ENCODE measurements around the gene INTS7.
"Not testable (repeated sequence)": the region's sequence is repeated elsewhere in the genome, so short reads cannot be mapped to it uniquely, and the experiment has no call there.

INTS7 gene

DNA sequence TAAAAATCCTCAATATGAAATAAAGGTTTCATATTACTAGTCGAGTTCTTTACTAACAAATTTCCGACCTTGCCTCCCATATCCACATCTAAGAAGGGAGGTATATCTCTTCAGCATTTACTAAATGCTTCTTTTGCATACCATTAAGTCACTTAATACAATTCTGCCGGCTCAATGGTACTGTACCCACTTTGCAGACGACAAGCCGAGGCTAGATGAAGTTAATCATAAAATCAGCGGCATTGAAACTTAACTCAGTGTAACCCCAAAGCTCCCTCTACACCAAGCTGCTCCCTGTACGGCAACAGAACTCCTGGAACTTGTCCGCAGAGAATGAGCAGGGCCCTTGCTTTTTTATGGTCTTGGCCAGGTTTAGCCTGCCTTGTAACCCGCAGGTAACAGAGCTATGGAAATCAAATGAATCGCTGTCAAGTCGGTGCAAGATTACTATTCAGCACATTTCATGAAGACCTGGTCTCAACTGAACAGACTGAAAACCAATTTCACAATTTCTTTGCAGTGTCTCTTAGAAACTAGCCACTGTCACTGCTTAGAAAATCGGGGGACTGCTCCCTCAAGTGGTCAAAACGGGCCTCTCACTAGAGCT lies 738 bp downstream of the INTS7 start:
- peak in 2 of 14 donors; percentile 26 to 48 for DNase-seq

DNA sequence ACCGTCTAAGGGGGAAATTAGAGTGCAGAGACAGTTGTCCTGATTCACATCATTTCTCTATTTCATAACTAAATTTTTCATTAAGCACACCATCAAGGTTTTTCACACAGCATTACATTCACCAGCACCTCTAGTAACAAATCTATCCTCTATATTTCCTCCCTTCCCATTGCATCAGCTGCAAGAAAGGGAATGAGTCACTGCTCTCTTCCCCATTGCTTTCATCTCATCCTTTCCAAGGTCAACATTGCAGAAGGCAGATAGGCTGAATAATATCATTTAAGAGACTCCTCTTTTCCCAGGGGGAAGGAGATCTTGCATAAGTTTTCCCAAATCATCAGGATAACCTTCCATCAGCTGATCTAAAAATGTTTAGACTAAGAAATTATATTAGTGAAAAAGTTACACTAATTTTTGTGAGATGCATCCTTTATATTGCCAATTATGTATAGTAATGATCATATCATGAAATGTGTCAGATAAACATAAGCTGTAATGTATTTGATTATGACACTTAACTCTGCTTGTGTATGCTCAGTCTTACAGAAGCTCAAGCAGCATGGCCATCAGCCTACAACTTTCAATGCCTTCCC lies 4.3 kb downstream of the INTS7 start:
- DNase-seq = no peak

- DNase-seq = not testable (repeated sequence)
Observed at GRCh38 chr1:212027727-212028126, 7.6 kb downstream of the INTS7 start.

DNA sequence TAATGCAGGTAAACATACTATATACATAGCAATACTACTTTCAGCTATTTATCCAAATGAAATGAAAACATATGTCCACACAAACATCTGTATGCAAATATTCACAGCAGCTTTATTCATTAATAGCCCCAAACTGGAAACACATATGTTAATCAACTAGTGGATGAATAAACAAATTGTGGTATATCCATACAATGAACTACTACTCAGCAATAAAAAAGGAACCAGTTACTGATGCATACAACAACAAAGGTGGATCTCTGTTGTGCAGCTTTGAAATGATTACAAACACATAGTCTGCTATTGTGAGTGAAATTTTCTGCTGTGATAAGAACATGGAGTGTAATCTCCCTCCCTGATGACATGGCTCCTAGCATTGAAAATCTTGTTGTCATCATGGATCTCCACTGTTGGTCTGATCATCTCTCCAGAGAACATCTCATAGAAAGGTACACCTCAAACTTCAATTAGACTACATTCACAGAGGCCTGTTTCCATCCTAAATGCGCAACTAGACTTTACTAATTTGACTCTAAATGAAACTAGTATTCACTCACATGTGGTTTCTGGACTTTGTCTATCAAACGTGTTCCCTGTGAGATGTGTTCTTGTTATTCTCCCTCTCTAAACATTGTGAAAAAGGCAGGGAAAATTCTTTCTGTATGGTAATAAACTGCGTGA lies 10.7 kb downstream of the INTS7 start:
- no peak for DNase-seq

DNA sequence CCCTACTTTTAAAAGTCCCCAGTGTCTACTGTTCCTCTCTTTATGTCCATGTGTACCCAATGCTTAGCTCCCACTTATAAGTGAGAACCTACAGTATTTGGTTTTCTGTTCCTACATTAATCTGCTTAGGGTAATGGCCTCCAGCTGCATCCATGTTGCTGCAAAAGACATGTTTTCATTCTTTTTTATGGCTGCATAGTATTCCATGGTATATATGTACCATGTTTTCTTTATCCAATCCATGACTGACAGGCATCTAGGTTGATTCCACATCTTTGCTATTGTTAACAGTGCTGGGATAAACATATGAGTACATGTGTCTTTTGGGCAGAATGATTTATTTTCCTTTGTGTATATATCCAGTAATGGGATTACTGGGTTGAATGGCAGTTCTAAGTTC lies 12.4 kb downstream of the INTS7 start:
- DNase-seq = not testable (repeated sequence)

DNA sequence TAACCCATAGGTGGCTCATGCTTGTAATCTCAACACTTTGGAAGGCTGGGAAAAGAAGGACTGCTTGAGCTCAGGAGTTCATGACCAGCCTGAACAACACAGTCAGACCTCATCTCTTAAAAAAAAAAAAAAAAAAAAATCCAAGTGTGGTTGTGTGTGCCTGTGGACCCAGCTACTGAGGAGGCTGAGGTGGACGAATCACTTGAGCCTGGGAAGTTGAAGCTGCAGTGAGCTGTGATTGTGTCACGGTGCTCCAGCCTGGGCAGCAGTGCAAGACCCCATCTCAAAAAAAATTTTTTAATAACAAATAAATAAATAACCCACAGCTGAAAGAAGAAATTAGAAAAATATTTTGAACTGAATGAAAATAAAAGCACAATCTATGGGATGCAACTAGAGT lies 13.8 kb downstream of the INTS7 start:
- DNase-seq = no peak

DNA sequence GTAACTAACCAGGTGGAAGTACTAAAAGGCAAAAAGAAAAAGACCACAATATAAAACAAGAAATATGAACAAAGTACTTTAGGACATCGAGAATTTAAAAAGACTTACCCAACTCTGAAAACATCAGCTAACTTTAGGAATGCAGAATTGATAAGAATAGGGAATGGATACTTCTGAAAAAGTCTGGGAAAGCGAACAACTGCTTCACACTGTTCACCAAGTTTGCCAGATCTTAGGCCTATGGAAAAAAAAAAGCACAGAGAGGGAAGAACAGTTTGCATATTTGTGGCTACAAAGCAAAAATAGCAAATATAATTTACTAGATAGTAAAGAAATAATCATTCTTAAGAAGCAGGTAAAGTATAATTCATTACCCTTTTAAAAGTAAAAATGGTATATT lies 14.4 kb downstream of the INTS7 start:
- no peak for DNase-seq

DNA sequence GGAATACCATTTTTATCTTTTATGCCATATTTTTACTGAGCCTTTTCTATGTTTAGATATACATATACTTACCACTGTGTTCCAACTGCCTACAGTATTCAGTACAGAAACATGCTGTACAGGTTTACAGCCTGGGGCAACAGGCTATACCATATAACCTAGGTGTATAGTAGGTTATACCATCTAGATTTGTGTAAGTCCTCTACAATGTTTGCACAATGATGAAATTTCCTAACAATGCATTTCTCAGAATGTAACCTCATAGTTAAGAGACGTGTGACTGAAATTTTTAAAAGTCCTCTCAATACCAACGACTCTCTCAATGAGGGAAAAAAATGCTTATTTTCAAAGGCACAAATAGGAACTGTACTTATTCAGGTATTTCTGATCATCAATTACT lies 21.7 kb downstream of the INTS7 start:
- DNase-seq = no peak

GRCh38 chr1:212012034-212012740 lies 23.2 kb downstream of the INTS7 start:
- DNase-seq = peak in 10 of 14 donors; percentile 1 to 11 (median 8)

GRCh38 chr1:212010004-212010403 lies 25.4 kb downstream of the INTS7 start:
- DNase-seq = no peak

DNA sequence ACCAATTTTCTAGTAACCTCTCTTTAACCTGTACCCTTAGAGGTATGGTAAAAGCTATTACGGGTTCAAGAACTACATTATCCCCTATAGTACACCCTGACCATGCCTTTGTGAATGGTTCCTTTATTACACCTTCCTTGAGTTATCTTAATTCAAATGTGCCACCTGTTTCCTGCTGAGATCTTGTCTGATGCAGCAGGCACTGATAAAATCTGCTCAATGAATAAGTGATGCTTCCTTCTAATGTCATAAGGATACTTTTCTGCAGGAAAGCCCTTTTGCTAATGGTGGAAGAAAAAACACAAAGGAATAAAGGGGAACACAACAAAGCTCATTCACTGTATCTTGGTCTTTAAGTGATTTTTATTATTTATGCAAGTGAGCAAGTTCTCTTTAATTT lies 25.8 kb downstream of the INTS7 start:
- no peak for DNase-seq

- no peak for DNase-seq
Observed at GRCh38 chr1:212007886-212008285, 27.5 kb downstream of the INTS7 start.

GRCh38 chr1:212007178-212007577 lies 28.2 kb downstream of the INTS7 start:
- no peak for DNase-seq

DNA sequence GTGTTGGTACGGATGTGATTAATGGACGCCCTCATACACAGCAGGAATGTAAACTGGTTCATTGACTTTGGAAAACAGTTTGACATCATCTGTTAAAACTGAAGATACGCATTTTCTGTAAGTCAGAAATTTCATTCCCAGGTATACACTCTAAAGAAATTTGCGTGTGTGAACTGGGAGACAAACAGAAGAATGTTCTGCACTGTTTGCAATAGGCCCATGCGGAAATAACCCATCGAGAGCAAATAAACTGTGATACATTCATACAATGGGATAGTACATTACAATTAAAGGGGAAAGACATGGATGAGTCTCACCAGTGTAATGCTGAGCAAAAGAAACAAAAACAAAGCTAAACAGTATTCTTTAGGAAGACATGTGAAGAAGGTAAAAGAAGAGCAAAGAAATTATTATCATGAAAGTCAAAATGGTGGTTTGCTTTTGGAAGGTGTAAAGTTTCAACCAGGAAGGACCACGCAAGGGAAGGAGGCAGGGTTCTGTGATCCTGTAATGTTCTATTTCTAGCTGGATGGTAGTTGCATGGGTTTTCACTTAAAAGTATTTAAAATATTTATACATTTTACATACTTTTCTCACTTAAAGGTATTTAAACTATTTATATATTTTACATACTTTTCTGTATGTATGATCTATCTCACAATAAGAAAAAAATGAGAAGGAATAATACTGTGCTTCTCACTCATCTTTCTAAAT lies 30.3 kb downstream of the INTS7 start:
- no peak for DNase-seq

DNA sequence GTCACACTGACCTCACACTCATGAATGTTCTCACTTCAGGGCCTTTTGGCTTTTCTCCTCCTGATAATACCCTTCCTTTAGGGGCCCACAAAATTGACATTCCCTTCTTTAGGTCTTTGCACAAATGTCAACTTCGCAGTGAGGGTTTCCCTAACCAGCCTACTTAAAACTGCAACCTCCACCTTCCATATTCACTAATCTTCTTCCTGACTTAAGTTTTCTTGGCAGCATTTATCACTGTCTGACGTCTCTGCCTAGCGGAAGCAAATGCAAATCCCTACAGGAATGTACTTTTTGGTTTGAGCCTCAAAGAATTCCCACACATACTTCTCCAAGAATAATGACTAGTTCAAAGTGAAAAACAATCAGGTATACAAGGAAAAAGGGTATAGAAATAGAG lies 32.8 kb downstream of the INTS7 start:
- no peak for DNase-seq

DNA sequence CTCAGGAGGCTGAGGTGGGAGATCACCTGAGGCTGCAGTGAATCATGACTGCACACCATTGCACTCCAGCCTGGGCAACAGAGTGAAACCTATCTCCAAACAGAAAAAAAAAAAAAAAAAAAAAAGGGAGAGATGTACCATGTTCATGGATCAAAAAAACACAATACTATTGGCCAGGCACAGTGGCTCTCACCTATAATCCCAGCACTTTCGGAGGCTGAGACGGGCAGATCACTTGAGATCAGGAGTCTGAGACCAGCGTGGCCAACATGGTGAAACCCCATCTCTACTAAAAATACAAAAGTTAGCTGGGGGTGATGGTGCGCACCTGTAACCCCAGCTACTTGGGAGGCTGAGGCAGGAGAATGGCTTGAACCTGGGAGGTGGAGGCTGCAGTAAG lies 37.9 kb downstream of the INTS7 start:
- not testable (repeated sequence) for DNase-seq

DNA sequence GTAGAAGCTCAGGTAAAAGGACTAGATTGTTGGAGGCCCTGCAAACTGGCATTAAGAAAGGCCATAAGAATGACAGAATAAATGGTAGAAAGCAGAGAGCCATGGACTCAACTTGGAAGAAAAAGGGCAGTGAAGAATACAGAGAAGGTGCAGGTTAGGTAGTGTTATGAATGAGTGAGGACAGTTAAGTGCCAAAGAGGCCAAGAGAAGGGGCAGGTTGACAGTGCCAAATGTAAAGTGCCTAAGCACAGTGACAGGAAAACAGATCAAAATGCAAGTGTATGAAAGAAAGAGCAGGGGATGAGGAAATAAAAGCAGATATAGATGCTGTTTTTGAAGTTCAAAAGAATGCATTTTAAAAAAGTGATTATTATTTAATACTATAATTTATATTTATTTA lies 43.7 kb downstream of the INTS7 start:
- no peak for DNase-seq

GRCh38 chr1:211986628-211987254 lies 48.6 kb downstream of the INTS7 start:
- DNase-seq = no peak

DNA sequence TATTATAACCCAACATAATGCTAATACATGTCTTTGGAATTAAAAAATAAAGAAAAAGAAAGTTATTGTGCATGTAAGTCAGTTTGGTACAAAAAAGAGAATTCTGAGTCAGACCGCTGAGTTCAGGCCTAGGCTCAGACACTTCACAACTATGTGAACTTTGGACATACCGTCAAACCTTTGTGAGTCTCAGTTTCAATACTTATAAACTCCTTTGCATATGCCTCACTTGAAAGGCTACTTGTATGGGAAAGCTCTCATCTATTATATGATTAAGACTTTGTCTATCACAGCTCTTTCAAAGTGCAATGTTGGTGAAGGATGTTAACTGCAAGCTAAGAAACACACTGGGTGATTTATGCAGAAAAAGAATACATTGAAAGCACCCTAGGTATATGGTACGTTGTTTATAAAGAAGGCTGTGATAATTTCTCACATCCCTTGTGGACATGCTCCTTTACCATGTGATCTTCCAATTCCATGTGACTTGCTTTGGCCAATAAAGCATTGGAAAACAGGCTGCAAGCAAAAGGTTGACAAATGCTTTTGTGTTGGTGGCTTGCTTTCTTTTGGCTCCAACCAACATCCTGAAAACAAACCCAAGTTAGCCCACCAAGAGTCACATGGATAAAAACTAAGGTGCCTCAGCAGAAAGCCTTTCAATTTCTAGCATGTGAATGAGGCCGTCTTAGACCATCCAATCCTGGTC lies 49.6 kb downstream of the INTS7 start:
- DNase-seq = no peak

DNA sequence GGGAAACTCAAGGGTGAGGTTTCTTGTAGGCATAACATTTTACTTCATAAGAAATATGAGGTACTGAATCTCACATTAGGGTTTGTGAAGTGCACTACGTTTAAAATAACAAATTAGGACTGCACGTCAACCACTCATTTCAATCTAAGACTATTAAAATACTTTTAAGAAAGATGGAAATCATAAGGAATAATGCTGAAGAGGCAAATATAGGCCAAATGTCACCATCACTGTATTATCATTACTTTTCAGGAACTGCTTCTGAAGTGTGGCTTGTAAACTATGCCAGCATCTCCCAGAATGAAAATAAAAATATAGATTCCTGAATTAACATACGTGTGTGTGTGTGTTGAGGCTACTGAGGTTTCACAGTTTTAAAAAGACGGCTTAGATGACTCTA lies 56.8 kb downstream of the INTS7 start:
- DNase-seq = no peak

DNA sequence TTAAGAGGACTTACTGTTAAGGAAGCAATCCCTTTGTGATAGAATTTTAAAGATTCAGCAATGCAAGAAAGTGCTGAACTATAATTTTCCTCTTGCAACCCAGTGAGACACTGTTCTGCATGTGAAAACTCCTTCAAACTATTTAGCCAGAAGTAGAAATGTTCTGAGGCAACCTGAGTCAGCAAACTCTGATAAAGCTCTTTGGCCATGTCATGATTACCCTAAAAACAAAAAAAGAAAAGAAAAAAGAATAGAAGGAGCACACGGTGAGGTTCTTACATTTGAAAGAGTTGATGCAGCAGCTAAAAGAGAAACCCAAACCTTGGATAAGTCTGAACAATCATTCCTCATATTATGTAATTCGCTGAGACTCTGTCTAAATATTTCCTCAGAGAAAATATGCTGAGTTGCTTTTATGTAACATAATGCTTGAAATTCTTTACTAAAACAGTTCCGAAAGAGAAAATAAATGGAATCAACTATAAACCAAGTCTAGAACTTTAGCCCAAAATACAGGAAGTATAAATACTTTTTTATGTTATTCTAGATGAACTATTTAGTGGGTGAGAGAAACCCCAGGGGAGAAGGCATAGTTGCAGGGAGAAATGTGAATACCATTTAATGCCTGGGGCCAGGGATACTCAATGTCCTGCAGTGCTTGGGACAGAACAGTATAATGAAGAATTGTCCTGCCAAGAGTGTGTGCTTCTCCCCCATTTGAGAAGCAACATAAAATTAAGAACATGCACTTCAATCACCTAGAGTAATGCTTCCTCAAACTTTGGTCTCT lies 60.0 kb downstream of the INTS7 start:
- no peak for DNase-seq

Data from C1 segment of cervical spinal cord (tissue), 14 donors.